ENCODE measurements around the gene ABCC4. TPM values are rescaled to one million over a fixed set of nuclear protein-coding genes. Genes with fewer than 3 reads are reported as not detected.

Gene ABCC4
- total and polyA plus RNA-seq, 8 donors = 24.7 to 60.9 (median 43.1) TPM

DNA sequence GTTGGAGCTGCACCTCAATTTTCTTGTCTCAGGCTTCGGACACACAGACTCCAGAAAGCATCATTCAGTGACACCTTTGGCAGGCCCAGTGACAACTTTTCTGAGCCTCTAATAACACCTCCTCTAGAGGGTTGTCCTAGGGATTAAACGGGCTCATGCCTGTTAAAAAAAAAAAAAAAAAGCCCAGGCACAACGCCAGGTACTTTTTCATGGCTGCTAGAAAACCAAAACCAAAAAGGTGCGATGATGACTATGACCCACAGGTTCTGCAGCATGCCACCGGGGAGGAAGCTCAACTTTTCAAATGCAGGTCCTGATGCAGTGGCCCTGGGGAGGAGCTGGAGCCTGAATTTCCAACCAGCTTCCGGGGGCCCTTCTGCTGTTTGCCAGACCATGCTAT is 184.2 kb downstream of the ABCC4 start:
- no peak for TF ChIP-seq CTCF (IDR thresholded peaks at IDR 0.05)
- no peaks in the 10 kb centered on the region for H3K9me3 ChIP-seq
- no peaks in the 10 kb centered on the region for H3K4me1 ChIP-seq
- ATAC-seq (no peak), DNase-seq (no peak)
- no peak overlapping the region for H3K27ac ChIP-seq
- no peaks in the 10 kb centered on the region for H3K27me3 ChIP-seq
- intact Hi-C loops (cut with DNase I) = no loop called here
- H3K36me3 ChIP-seq = peaks cover 0 to 7% of the 10 kb centered on the region in 2 donors
- H3K4me3 ChIP-seq = no peak overlapping the region

GRCh38 chr13:95115525-95115924 is 185.7 kb downstream of the ABCC4 start:
- peaks cover 0 to 6% of the 10 kb centered on the region in 2 donors for H3K36me3 ChIP-seq
- H3K27ac ChIP-seq = no peak overlapping the region

GRCh38 chr13:95113601-95114000 is 187.7 kb downstream of the ABCC4 start:
- Histone ChIP-seq H3K4me3 (no peak overlapping the region), H3K36me3 (peaks cover 0 to under 1% of the 10 kb centered on the region in 2 donors), H3K4me1 (no peaks in the 10 kb centered on the region), H3K9me3 (no peaks in the 10 kb centered on the region), H3K27me3 (no peaks in the 10 kb centered on the region), H3K27ac (no peak overlapping the region)
- intact Hi-C loops (cut with DNase I) = no loop called here
- TF ChIP-seq CTCF (IDR thresholded peaks at IDR 0.05) = no peak
- DNase-seq (no peak), ATAC-seq (no peak)

More at GRCh38 chr13:95115525-95115924, 185.7 kb downstream of the ABCC4 start:
- intact Hi-C loops (cut with DNase I) = no loop called here
- Histone ChIP-seq H3K27me3 (no peaks in the 10 kb centered on the region), H3K4me1 (no peaks in the 10 kb centered on the region), H3K9me3 (no peaks in the 10 kb centered on the region), H3K4me3 (no peak overlapping the region)
- TF ChIP-seq CTCF (IDR thresholded peaks at IDR 0.05) = no peak
- DNase-seq = peak in 2 of 4 donors; percentile 43 to 51
- ATAC-seq = peak; percentile 98

- DNase-seq = no peak
- no peak overlapping the region for H3K4me3 ChIP-seq
- no peak for ATAC-seq
- H3K27me3 ChIP-seq = no peaks in the 10 kb centered on the region
- H3K4me1 ChIP-seq = no peaks in the 10 kb centered on the region
- H3K36me3 ChIP-seq = peaks cover 0 to 6% of the 10 kb centered on the region in 2 donors
- no peak for TF ChIP-seq CTCF (IDR thresholded peaks at IDR 0.05)
- intact Hi-C loops (cut with DNase I) = no loop called here
- H3K27ac ChIP-seq = no peak overlapping the region
- H3K9me3 ChIP-seq = peaks cover 0 to 3% of the 10 kb centered on the region in 2 donors
These were observed 188.4 kb downstream of the ABCC4 start for GRCh38 chr13:95112883-95113282.

DNA sequence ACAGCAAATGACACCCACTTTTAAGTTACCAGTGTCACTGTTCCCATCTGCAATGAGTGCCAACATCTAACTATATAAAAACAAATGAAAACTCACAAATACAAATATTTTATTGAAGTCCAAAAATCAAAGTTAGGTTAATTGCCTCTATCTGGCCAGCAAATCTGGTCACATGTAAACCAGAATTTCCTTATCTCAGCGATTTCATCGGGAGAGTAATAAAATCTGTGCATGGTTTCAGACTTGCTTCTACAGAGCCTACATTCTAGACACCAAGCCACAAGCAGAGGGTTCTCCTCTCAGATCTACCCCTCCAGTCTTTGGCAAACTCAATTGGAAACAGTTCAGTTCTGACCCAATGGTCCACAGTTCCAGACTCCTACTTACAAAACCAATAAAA is 189.6 kb downstream of the ABCC4 start:
- peaks cover 0 to 6% of the 10 kb centered on the region in 2 donors for H3K36me3 ChIP-seq
- no peak for TF ChIP-seq CTCF (IDR thresholded peaks at IDR 0.05)
- peaks cover 0 to 3% of the 10 kb centered on the region in 2 donors for H3K9me3 ChIP-seq
- DNase-seq = no peak
- intact Hi-C loops (cut with DNase I) = no loop called here
- no peaks in the 10 kb centered on the region for H3K4me1 ChIP-seq
- no peaks in the 10 kb centered on the region for H3K27me3 ChIP-seq
- H3K4me3 ChIP-seq = no peak overlapping the region
- ATAC-seq = no peak
- no peak overlapping the region for H3K27ac ChIP-seq

All from left lung (tissue), 10 donors.